Tibial nerve (tissue), 4 donors: ENCODE measurements around the gene BAZ2A.

Source experiments
- EP300 ChIP-seq, 2 donors: sonication (generic); formaldehyde crosslinking; IDR thresholded peaks; one replicate each; pipeline ENCODE4 v1.6.1; 2017; ENCODE audit warnings: antibody characterized with exemption in 2 of 2, mild to moderate bottlenecking in 1 of 2
- POLR2A ChIP-seq, 2 donors: fragments of 450-650 bp; IDR thresholded peaks; one replicate each; pipeline ENCODE4 v1.6.1; 2017; ENCODE audit warnings: antibody characterized with exemption in 2 of 2, mild to moderate bottlenecking in 2 of 2, moderate library complexity in 2 of 2
- TF ChIP-seq, protein P1 (sequence below), 5 experiments: fragments of 200-600 bp in 3 of 5; fragments of 450-650 bp in 2 of 5; sonication (generic) in 3 of 5; IDR thresholded peaks; one replicate each; pipeline ENCODE4 v1.5.1; 2016 to 2019; ENCODE audit warnings: antibody characterized with exemption in 5 of 5, mild to moderate bottlenecking in 3 of 5, moderate library complexity in 2 of 5

DNA sequence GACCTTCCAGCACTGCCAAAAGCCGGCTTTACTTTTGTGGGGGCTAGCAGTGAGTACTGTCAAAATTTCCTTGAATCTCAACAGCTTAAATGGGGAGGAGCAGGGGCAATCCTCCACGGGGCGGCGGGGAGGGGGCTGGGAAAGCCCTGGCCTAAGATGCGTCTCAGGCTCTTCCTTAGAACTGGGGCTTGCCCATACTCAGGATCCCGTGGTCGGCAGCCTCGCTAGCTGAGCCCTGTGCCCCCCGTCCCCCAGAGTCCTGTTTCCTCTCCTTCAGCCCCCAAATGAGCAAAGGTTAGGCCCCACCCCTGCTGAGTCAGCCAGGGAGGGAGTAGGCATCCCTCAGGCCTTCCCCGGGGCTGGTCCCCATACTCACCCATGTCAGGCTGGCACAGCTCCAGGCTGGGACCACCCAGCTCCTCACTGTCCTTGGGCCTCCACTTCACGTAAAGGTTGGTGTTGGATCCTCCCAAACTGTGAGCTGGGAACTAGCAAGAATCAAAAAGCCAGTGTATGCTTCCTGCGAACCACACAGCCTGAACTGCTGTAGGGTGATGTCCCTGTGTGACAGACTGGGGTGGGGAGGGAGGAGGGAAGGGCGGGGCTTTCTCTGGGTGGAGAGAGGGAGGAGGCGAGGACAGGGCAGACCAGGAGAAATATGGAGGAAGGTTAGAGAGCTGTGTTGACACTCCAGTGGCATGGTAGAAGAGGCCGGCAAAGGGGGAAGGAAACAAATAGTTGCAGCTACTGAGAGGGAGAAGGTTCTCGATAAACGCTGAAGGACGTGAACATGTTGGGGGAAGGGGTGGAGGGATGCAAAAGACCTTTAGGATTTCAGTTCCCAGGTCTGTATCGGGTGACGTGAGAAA, 5.9 kb upstream of the BAZ2A start:
- TF ChIP-seq, protein P1, sequence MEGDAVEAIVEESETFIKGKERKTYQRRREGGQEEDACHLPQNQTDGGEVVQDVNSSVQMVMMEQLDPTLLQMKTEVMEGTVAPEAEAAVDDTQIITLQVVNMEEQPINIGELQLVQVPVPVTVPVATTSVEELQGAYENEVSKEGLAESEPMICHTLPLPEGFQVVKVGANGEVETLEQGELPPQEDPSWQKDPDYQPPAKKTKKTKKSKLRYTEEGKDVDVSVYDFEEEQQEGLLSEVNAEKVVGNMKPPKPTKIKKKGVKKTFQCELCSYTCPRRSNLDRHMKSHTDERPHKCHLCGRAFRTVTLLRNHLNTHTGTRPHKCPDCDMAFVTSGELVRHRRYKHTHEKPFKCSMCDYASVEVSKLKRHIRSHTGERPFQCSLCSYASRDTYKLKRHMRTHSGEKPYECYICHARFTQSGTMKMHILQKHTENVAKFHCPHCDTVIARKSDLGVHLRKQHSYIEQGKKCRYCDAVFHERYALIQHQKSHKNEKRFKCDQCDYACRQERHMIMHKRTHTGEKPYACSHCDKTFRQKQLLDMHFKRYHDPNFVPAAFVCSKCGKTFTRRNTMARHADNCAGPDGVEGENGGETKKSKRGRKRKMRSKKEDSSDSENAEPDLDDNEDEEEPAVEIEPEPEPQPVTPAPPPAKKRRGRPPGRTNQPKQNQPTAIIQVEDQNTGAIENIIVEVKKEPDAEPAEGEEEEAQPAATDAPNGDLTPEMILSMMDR (IDR thresholded peaks at IDR 0.05) = no peak
- peak; percentile 84 to 95 for TF ChIP-seq POLR2A (IDR thresholded peaks at IDR 0.05)
- peak in 1 of 2 donors; percentile 99 for TF ChIP-seq EP300 (IDR thresholded peaks at IDR 0.05)
